ENCODE results near the gene ACSM3.

DNA sequence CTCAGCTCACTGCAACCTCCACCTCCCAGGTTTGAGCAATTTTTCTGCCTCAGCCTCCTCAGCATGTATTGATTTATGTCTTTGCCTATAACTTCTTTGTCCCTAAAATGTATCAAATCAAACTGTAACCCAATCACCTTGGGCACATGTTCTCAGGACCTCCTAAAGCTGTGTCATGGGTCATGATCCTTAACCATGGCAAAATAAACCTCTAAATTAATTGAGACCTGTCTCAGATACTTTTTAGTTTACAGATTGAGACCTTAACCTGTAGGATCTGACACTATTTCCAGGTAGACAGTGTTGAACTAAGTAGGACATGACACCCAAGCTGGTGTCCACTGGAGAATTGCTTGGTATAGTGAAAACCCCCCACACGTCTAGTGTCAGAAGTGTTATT is 2.6 kb upstream of the ACSM3 start:
- TF ChIP-seq EZH2 (IDR thresholded peaks at IDR 0.05; ENCODE audit: insufficient read depth, poor library complexity, severe bottlenecking), result no peak
- TF ChIP-seq EZH2phosphoT487 (IDR thresholded peaks at IDR 0.05; ENCODE audit: insufficient read depth, low read depth), result no peak
